GM23248 (cell line): ENCODE results near the gene ADGRD1. TPM values are rescaled to one million over a fixed set of nuclear protein-coding genes. Genes with fewer than 3 reads are reported as not detected.

Experiments used
- DNase-seq: peaks from one replicate; pipeline ENCODE4 v3.0.0-alpha.2; 2015
- H2AFZ ChIP-seq: fragments of 200-600 bp; sonication (generic); 2 replicates; pipeline ENCODE4 v1.6.1; 2016; ENCODE audit warnings: antibody characterized with exemption
- H3F3A ChIP-seq: fragments of 200-600 bp; sonication (generic); 2 replicates; pipeline ENCODE4 v1.6.1; 2016; ENCODE audit warnings: mild to moderate bottlenecking, antibody characterized with exemption, mixed run types; ENCODE audit not compliant: insufficient read depth
- H3K27ac ChIP-seq: fragments of 200-600 bp; sonication (generic); 2 replicates; pipeline ENCODE4 v1.5.1; 2016; ENCODE audit warnings: mild to moderate bottlenecking
- H3K27me3 ChIP-seq: fragments of 200-600 bp; sonication (generic); replicated peaks from 2 replicates; pipeline ENCODE4 v1.6.1; 2016; ENCODE audit warnings: mild to moderate bottlenecking; ENCODE audit not compliant: insufficient read depth
- H3K36me3 ChIP-seq: fragments of 200-600 bp; sonication (generic); 2 replicates; pipeline ENCODE4 v1.6.1; 2016; ENCODE audit warnings: low read depth, mild to moderate bottlenecking
- H3K4me1 ChIP-seq: fragments of 200-600 bp; sonication (generic); 2 replicates; pipeline ENCODE4 v1.6.1; 2016; ENCODE audit warnings: mild to moderate bottlenecking; ENCODE audit not compliant: insufficient read depth
- H3K4me2 ChIP-seq: fragments of 200-600 bp; sonication (generic); one replicate; pipeline ENCODE4 v1.6.1; 2016; ENCODE audit warnings: mild to moderate bottlenecking; ENCODE audit not compliant: unreplicated experiment
- H3K4me3 ChIP-seq: fragments of 200-600 bp; sonication (generic); 2 replicates; pipeline ENCODE4 v1.5.1; 2016; ENCODE audit warnings: mild to moderate bottlenecking
- H3K79me2 ChIP-seq: fragments of 200-600 bp; sonication (generic); 2 replicates; pipeline ENCODE4 v1.6.1; 2016; ENCODE audit warnings: mild to moderate bottlenecking; ENCODE audit not compliant: insufficient read depth
- H3K9ac ChIP-seq: fragments of 200-600 bp; sonication (generic); 2 replicates; pipeline ENCODE4 v1.6.1; 2016; ENCODE audit warnings: mild to moderate bottlenecking
- H3K9me2 ChIP-seq: fragments of 200-600 bp; sonication (generic); 2 replicates; pipeline ENCODE4 v1.6.1; 2016; ENCODE audit warnings: mixed run types, mild to moderate bottlenecking, moderate library complexity; ENCODE audit not compliant: insufficient read depth
- H3K9me3 ChIP-seq: fragments of 200-600 bp; sonication (generic); one replicate; pipeline ENCODE4 v1.6.1; 2017; ENCODE audit warnings: low read depth
- H4K20me1 ChIP-seq: fragments of 200-600 bp; sonication (generic); 2 replicates; pipeline ENCODE4 v1.6.0; 2016; ENCODE audit not compliant: insufficient read depth
- EZH2 ChIP-seq: fragments of 200-600 bp; sonication (generic); IDR thresholded peaks from 2 replicates; pipeline ENCODE4 v1.6.1; 2018; ENCODE audit warnings: antibody characterized with exemption, mild to moderate bottlenecking; ENCODE audit not compliant: insufficient read depth, poor library complexity, severe bottlenecking
- EZH2phosphoT487 ChIP-seq: fragments of 200-600 bp; sonication (generic); IDR thresholded peaks from 2 replicates; pipeline ENCODE4 v1.6.1; 2018; ENCODE audit warnings: antibody characterized with exemption, moderate library complexity, mild to moderate bottlenecking, low read depth; ENCODE audit not compliant: insufficient read depth
- WGBS, 2 experiments: methylation state at CpG; one replicate each; pipeline ENCODE4 v1.1.6; 2015 to 2017; ENCODE audit warnings: low lambda C conversion rate in 2 of 2, low coverage in 1 of 2; ENCODE audit errors: missing lambda C conversion rate in 2 of 2; 5-methylcytosine and 5-hydroxymethylcytosine counted together
- in situ Hi-C: fragments of 300-500 bp; cut with MboI; formaldehyde crosslinking; loops from 2 replicates; pipeline ENCODE4 v1.15.0; 2020
- polyA plus RNA-seq: library from polyadenylated mRNA; unstranded; fragments of >200 nt; fragmentation: Nextera tagmentation; extraction: Ambion mirVana; gene quantifications from 2 replicates; pipeline ENCODE4 v1.2.1, GENCODE V29; 2016
- total RNA-seq: library from RNA; depleted of rRNA; stranded (reverse); fragments of >200 nt; shearing (Covaris generic); gene quantifications from 2 replicates; pipeline ENCODE4 v1.2.3, GENCODE V29; 2014

Gene ADGRD1
- total and polyA plus RNA-seq, 2 experiments from 2014 or later: 7.9 to 11.2 TPM

- Histone ChIP-seq H3K9ac (no peak overlapping the region), H3K4me3 (no peak overlapping the region), H3K27me3 (no peaks in the 10 kb centered on the region), H4K20me1 (no peaks in the 10 kb centered on the region), H3K36me3 (no peaks in the 10 kb centered on the region), H3K4me2 (no peak overlapping the region), H3K4me1 (no peaks in the 10 kb centered on the region), H3K27ac (no peak overlapping the region), H3K9me3 (no peaks in the 10 kb centered on the region), H3K9me2 (no peaks in the 10 kb centered on the region), H3F3A (no peaks in the 10 kb centered on the region), H2AFZ (no peak overlapping the region), H3K79me2 (no peaks in the 10 kb centered on the region)
- no peak for TF ChIP-seq EZH2phosphoT487
- TF ChIP-seq EZH2: no peak
- no peak for DNase-seq
- in situ Hi-C loops: no loop called here
- WGBS, 2 experiments: 95% methylated on average over 52 to 55 of the region's 56 CpGs
These were observed 91.2 kb downstream of the ADGRD1 start for GRCh38 chr12:131044760-131045381.

- in situ Hi-C loops: no loop called here
- Histone ChIP-seq H3K9me3 (no peaks in the 10 kb centered on the region), H2AFZ (no peak overlapping the region)
These were observed 92.2 kb downstream of the ADGRD1 start for GRCh38 chr12:131045705-131046460.

GRCh38 chr12:131046813-131047788 is 93.4 kb downstream of the ADGRD1 start:
- H2AFZ ChIP-seq: no peak overlapping the region

More at GRCh38 chr12:131045705-131046460, 92.2 kb downstream of the ADGRD1 start:
- no peak overlapping the region for H3K9ac ChIP-seq
- no peaks in the 10 kb centered on the region for H3F3A ChIP-seq
- no peaks in the 10 kb centered on the region for H3K27me3 ChIP-seq
- no peaks in the 10 kb centered on the region for H3K9me2 ChIP-seq
- TF ChIP-seq EZH2phosphoT487: no peak
- H3K4me3 ChIP-seq: no peak overlapping the region
- no peaks in the 10 kb centered on the region for H3K4me1 ChIP-seq
- no peaks in the 10 kb centered on the region for H3K79me2 ChIP-seq
- H3K27ac ChIP-seq: no peak overlapping the region
- no peaks in the 10 kb centered on the region for H3K36me3 ChIP-seq
- no peaks in the 10 kb centered on the region for H4K20me1 ChIP-seq
- no peak for DNase-seq
- no peak overlapping the region for H3K4me2 ChIP-seq
- 87 to 91% methylated on average over 12 to 13 of the region's 13 CpGs for WGBS, 2 experiments

GRCh38 chr12:131047789-131048610 is 94.3 kb downstream of the ADGRD1 start:
- H2AFZ ChIP-seq: no peak overlapping the region
- no peak overlapping the region for H3K4me2 ChIP-seq
- H4K20me1 ChIP-seq: no peaks in the 10 kb centered on the region
- H3F3A ChIP-seq: no peaks in the 10 kb centered on the region
- no peak for TF ChIP-seq EZH2
- no peak for TF ChIP-seq EZH2phosphoT487
- no peaks in the 10 kb centered on the region for H3K4me1 ChIP-seq
- 13 to 16% methylated on average over 24 of the region's 24 CpGs for WGBS, 2 experiments
- H3K36me3 ChIP-seq: no peaks in the 10 kb centered on the region
- H3K9ac ChIP-seq: no peak overlapping the region
- in situ Hi-C loops: no loop called here
- no peak overlapping the region for H3K4me3 ChIP-seq
- DNase-seq: no peak
- H3K27ac ChIP-seq: no peak overlapping the region
- no peaks in the 10 kb centered on the region for H3K9me3 ChIP-seq
- H3K79me2 ChIP-seq: no peaks in the 10 kb centered on the region
- H3K27me3 ChIP-seq: no peaks in the 10 kb centered on the region
- H3K9me2 ChIP-seq: no peaks in the 10 kb centered on the region

More at GRCh38 chr12:131046813-131047788, 93.4 kb downstream of the ADGRD1 start:
- TF ChIP-seq EZH2 (no peak), EZH2phosphoT487 (no peak)
- in situ Hi-C loops: no loop called here
- Histone ChIP-seq H3K4me1 (no peaks in the 10 kb centered on the region), H3K9me3 (no peaks in the 10 kb centered on the region), H3K27me3 (no peaks in the 10 kb centered on the region), H3K27ac (no peak overlapping the region), H3K4me3 (no peak overlapping the region), H3K79me2 (no peaks in the 10 kb centered on the region), H3K36me3 (no peaks in the 10 kb centered on the region), H3K9ac (no peak overlapping the region), H4K20me1 (no peaks in the 10 kb centered on the region), H3F3A (no peaks in the 10 kb centered on the region), H3K4me2 (no peak overlapping the region), H3K9me2 (no peaks in the 10 kb centered on the region)
- DNase-seq: peak; percentile 10
- WGBS, 2 experiments: 36% methylated on average over 19 of the region's 19 CpGs
